ENCODE measurements around the gene PHF13.

The PHF13 gene

GRCh38 chr1:6667139-6667538 is 53.6 kb downstream of the PHF13 start:
- no peak overlapping the region for H3K4me3 ChIP-seq (ENCODE audit: low read depth, low read length)
- TF ChIP-seq CTCF (conservative IDR thresholded peaks at IDR 0.05; ENCODE audit: low read depth, low read length): no peak
- peak; percentile 11 for DNase-seq (ENCODE audit: low read depth)

GRCh38 chr1:6668503-6668902 is 55.0 kb downstream of the PHF13 start:
- no peak for DNase-seq (ENCODE audit: low read depth)
- TF ChIP-seq CTCF (conservative IDR thresholded peaks at IDR 0.05; ENCODE audit: low read depth, low read length): no peak
- H3K4me3 ChIP-seq (ENCODE audit: low read depth, low read length): no peak overlapping the region

DNA sequence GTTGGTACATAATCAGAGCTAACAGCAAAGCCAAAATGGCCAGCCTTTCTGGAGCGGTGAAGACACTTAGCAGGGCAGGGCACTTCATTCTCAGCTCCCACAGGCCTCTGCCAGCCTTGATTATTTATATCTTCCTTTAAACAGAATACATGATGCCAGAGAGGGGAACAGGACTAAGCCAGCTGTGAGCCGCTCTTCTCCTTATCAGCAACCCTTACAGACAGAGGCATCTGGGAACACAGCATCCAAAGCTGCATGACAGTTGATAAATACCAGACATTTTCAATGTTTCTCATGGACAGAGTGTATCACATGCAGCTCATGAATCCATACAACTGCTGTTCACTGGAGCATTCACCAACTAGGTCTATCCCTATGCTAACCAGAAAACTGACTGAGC is 59.0 kb downstream of the PHF13 start:
- no peak for DNase-seq (ENCODE audit: low read depth)
- no peak for TF ChIP-seq CTCF (conservative IDR thresholded peaks at IDR 0.05; ENCODE audit: low read depth, low read length)
- H3K4me3 ChIP-seq (ENCODE audit: low read depth, low read length): no peak overlapping the region

Measured in choroid plexus epithelial cell (primary cell).